Endothelial cell of umbilical vein (primary cell): ENCODE results near the gene MYH3. TPM values are rescaled to one million over a fixed set of nuclear protein-coding genes. Genes with fewer than 3 reads are reported as not detected.

Experiments used
- BruUV-seq: library from RNA; stranded (reverse); fragments of 400-500 nt; replicated peaks from 2 replicates; lab custom pipeline; 2021; lab: Mats Ljungman, UMichigan
- CTCF ChIA-PET: fragments of 300-600, 350-600 bp; sonication (Branson Sonifier 250); formaldehyde crosslinking; loops from one replicate; lab custom pipeline; 2021; ENCODE audit warnings: antibody characterized with exemption, inconsistent platforms; lab: Charles Lee
- POLR2A ChIA-PET: fragments of 300-600, 350-600 bp; sonication (Branson Sonifier 250); formaldehyde crosslinking; loops from one replicate; lab custom pipeline; 2021; ENCODE audit warnings: antibody characterized with exemption, inconsistent platforms; lab: Charles Lee
- DNase-seq: peaks from one replicate; pipeline ENCODE4 v3.0.0-alpha.2; 2011; ENCODE audit warnings: low read depth, low spot score
- FAIRE-seq: peaks from 2 replicates; lab custom pipeline; 2011; peaks lifted over from hg19 to GRCh38; lab: Jason Lieb, UNC
- H2AFZ ChIP-seq: 2 replicates; pipeline ENCODE4 v1.6.0; 2012; ENCODE audit warnings: low read depth, low read length, control low read depth, inconsistent platforms
- H3K27ac ChIP-seq: 2 replicates; pipeline ENCODE4 v1.5.1; 2011; ENCODE audit warnings: low read depth, mild to moderate bottlenecking, control low read depth, low read length, moderate library complexity; ENCODE audit not compliant: insufficient read depth
- H3K27me3 ChIP-seq, 2 experiments: 2 replicates each; pipeline versions ENCODE4 v1.6.0 to v1.6.1; 2011; ENCODE audit warnings: low read length in 2 of 2, mixed read lengths in 1 of 2; ENCODE audit not compliant: control insufficient read depth in 2 of 2, insufficient read depth in 2 of 2
- H3K36me3 ChIP-seq, 2 experiments: 2 replicates in 1 of 2; 3 replicates in 1 of 2; pipeline ENCODE4 v1.5.1; 2011; ENCODE audit warnings: low read length in 2 of 2, mild to moderate bottlenecking in 1 of 2, moderate library complexity in 1 of 2; ENCODE audit not compliant: control insufficient read depth in 2 of 2, insufficient read depth in 2 of 2; ENCODE audit errors: extremely low read depth in 1 of 2
- H3K4me1 ChIP-seq: 3 replicates; pipeline ENCODE4 v1.5.1; 2011; ENCODE audit warnings: mild to moderate bottlenecking, low read length; ENCODE audit not compliant: control insufficient read depth, insufficient read depth; ENCODE audit errors: extremely low read depth
- H3K4me2 ChIP-seq: 2 replicates; pipeline ENCODE4 v1.6.1; 2011; ENCODE audit warnings: low read length, control low read depth, mixed read lengths; ENCODE audit not compliant: insufficient read depth
- H3K4me3 ChIP-seq, 3 experiments: fragments of 200-600 bp in 1 of 3; sonication (generic), shearing (Covaris generic) in 1 of 3; replicated peaks in 1 of 3; 2 replicates each; pipeline ENCODE4 v1.5.1; 2011 to 2016; ENCODE audit warnings: control low read depth in 3 of 3, low read length in 3 of 3, mild to moderate bottlenecking in 2 of 3, inconsistent platforms in 1 of 3, low read depth in 1 of 3, moderate library complexity in 1 of 3; ENCODE audit not compliant: insufficient read depth in 1 of 3
- H3K79me2 ChIP-seq: 2 replicates; pipeline ENCODE4 v1.6.0; 2012; ENCODE audit warnings: low read length, inconsistent platforms; ENCODE audit not compliant: control insufficient read depth, insufficient read depth
- H3K9ac ChIP-seq: replicated peaks from 2 replicates; pipeline ENCODE3; 2011; ENCODE audit warnings: low read length, control low read depth; ENCODE audit not compliant: insufficient read depth; ENCODE audit errors: extremely low read depth
- H3K9me1 ChIP-seq: replicated peaks from 3 replicates; pipeline ENCODE4 v1.6.0; 2011; ENCODE audit warnings: mild to moderate bottlenecking, low read length; ENCODE audit not compliant: control insufficient read depth, insufficient read depth; ENCODE audit errors: extremely low read depth
- H3K9me3 ChIP-seq: replicated peaks from 2 replicates; pipeline ENCODE4 v1.5.1; 2012; ENCODE audit warnings: low read length, inconsistent platforms; ENCODE audit not compliant: control insufficient read depth, insufficient read depth
- H4K20me1 ChIP-seq: replicated peaks from 2 replicates; pipeline ENCODE3; 2011; ENCODE audit warnings: mild to moderate bottlenecking, low read length; ENCODE audit not compliant: control insufficient read depth, insufficient read depth; ENCODE audit errors: extremely low read depth
- FOS ChIP-seq: IDR thresholded peaks from 2 replicates; pipeline ENCODE4 v1.6.1; 2011; ENCODE audit warnings: mild to moderate bottlenecking, low read length, moderate library complexity, borderline replicate concordance; ENCODE audit not compliant: insufficient read depth
- GATA2 ChIP-seq: IDR thresholded peaks from 2 replicates; pipeline ENCODE4 v1.7.0; 2011; ENCODE audit warnings: low read depth, mild to moderate bottlenecking, moderate library complexity, mixed read lengths, low read length; ENCODE audit not compliant: insufficient read length, insufficient read depth
- JUN ChIP-seq: IDR thresholded peaks from 2 replicates; pipeline ENCODE4 v1.6.1; 2011; ENCODE audit warnings: borderline replicate concordance, low read depth; ENCODE audit not compliant: insufficient read length, insufficient read depth
- MAX ChIP-seq: IDR thresholded peaks from 2 replicates; pipeline ENCODE4 v1.6.1; 2011; ENCODE audit not compliant: insufficient read depth, insufficient read length
- POLR2A ChIP-seq: IDR thresholded peaks from 2 replicates; pipeline ENCODE4 v1.6.1; 2012; ENCODE audit warnings: low read depth, mild to moderate bottlenecking, control low read depth, low read length
- dilution Hi-C: fragments of 300-500 bp; cut with MboI; formaldehyde crosslinking; loops from one replicate; pipeline ENCODE4 v1.15.0; 2019; ENCODE audit warnings: low sequenced_read_pairs; ENCODE audit not compliant: extremely low pct_ligation_motif_present
- intact Hi-C: fragments of 100-400 bp; cut with micrococcal nuclease; formaldehyde crosslinking; loops from one replicate; pipeline ENCODE4 v1.10.0; 2022
- polyA plus RNA-seq, 4 experiments: library from polyadenylated mRNA; depleted of rRNA in 3 of 4; stranded (reverse) in 3 of 4; unstranded in 1 of 4; fragments of >200 nt; gene quantifications; 2 replicates each; pipeline versions ENCODE4 v1.2.1 to v1.2.3, GENCODE V29; 2011 to 2012; ENCODE audit warnings: missing spikeins in 1 of 4
- total RNA-seq: library from RNA; stranded (reverse); gene quantifications from 2 replicates; pipeline ENCODE4 v1.2.3, GENCODE V29; 2021
- TF ChIP-seq, protein P1 (sequence below), 2 donors: IDR thresholded peaks; 1 replicate in 1 of 2; 2 replicates in 1 of 2; pipeline ENCODE4 v1.5.1; 2011; ENCODE audit warnings: low read length in 2 of 2, mild to moderate bottlenecking in 2 of 2, moderate library complexity in 2 of 2, control low read depth in 1 of 2, inconsistent platforms in 1 of 2, low read depth in 1 of 2; ENCODE audit not compliant: insufficient read depth in 1 of 2; ENCODE audit errors: extremely low read depth in 1 of 2

MYH3 gene
- total and polyA plus RNA-seq, 2 donors (not counting 3 experiments of a cell fraction or from before 2014, with no cell fraction given): 0.65 to 0.73 TPM

GRCh38 chr17:10604521-10604920, 52.6 kb downstream of the MYH3 start:
- BruUV-seq: no TSS peak
- H3K27me3 ChIP-seq: no peaks in the 10 kb centered on the region
- no peaks in the 10 kb centered on the region for H3K79me2 ChIP-seq
- no peak overlapping the region for H3K4me3 ChIP-seq
- H3K9ac ChIP-seq: no peak overlapping the region
- H3K9me1 ChIP-seq: no peaks in the 10 kb centered on the region
- no peaks in the 10 kb centered on the region for H3K36me3 ChIP-seq
- dilution Hi-C loops (no loop called here), intact Hi-C loops (no loop called here)
- no peak overlapping the region for H3K4me2 ChIP-seq
- H3K4me1 ChIP-seq: no peaks in the 10 kb centered on the region
- no peak overlapping the region for H3K27ac ChIP-seq
- no peak overlapping the region for H2AFZ ChIP-seq
- no peaks in the 10 kb centered on the region for H4K20me1 ChIP-seq
- no peak for DNase-seq
- CTCF ChIA-PET: interaction anchor here (2.0 kb wide), 1 partner anchor 11 kb away, joined by 8 read pairs; no protein-coding TSS in a partner anchor
- TF ChIP-seq MAX (no peak), FOS (no peak), JUN (no peak)
- TF ChIP-seq, protein P1, sequence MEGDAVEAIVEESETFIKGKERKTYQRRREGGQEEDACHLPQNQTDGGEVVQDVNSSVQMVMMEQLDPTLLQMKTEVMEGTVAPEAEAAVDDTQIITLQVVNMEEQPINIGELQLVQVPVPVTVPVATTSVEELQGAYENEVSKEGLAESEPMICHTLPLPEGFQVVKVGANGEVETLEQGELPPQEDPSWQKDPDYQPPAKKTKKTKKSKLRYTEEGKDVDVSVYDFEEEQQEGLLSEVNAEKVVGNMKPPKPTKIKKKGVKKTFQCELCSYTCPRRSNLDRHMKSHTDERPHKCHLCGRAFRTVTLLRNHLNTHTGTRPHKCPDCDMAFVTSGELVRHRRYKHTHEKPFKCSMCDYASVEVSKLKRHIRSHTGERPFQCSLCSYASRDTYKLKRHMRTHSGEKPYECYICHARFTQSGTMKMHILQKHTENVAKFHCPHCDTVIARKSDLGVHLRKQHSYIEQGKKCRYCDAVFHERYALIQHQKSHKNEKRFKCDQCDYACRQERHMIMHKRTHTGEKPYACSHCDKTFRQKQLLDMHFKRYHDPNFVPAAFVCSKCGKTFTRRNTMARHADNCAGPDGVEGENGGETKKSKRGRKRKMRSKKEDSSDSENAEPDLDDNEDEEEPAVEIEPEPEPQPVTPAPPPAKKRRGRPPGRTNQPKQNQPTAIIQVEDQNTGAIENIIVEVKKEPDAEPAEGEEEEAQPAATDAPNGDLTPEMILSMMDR (IDR thresholded peaks at IDR 0.05; ENCODE audit: extremely low read depth in 1 of 2, insufficient read depth in 1 of 2, low read depth in 1 of 2, low read length in 2 of 2): no peak
- no peaks in the 10 kb centered on the region for H3K9me3 ChIP-seq
- no peak for FAIRE-seq
- POLR2A ChIA-PET: no interaction called here

DNA sequence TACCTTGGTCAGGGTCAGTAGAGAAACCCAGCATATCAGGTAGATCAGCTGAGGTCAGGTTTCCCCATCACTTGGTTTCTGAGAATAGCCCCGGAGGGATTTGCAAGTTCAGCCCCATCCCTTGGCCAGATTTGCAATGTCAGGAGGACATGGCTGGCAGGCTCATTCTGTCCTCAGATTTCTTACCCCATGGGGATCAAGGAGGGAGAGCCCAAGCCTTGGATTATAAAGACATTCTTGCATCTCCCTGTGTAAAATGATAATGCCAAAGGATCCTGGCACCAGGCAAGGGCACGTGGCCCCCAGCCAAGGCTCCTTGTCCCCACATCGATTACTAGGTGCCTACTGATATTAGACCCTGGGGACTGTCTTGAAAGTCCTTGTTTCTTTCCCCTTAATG, 53.2 kb downstream of the MYH3 start:
- FAIRE-seq: no peak
- Histone ChIP-seq H3K79me2 (no peaks in the 10 kb centered on the region), H3K4me3 (no peak overlapping the region), H3K4me2 (no peak overlapping the region), H3K4me1 (no peaks in the 10 kb centered on the region), H4K20me1 (no peaks in the 10 kb centered on the region), H3K9me3 (no peaks in the 10 kb centered on the region), H2AFZ (no peak overlapping the region), H3K27ac (no peak overlapping the region), H3K9me1 (no peaks in the 10 kb centered on the region), H3K36me3 (no peaks in the 10 kb centered on the region), H3K9ac (no peak overlapping the region), H3K27me3 (no peaks in the 10 kb centered on the region)
- no peak for DNase-seq
- no TSS peak for BruUV-seq
- dilution Hi-C loops: no loop called here
- TF ChIP-seq JUN (no peak), FOS (no peak), GATA2 (no peak), POLR2A (no peak)
- intact Hi-C loops: no loop called here
- POLR2A ChIA-PET: no interaction called here
- CTCF ChIA-PET: interaction anchor here (2.0 kb wide), 1 partner anchor 11 kb away, joined by 8 read pairs; no protein-coding TSS in a partner anchor
